Activated T-helper 2 cell treated with anti-CD3 and anti-CD28 coated beads, Interferon-gamma antibody, Interleukin-2, Interleukin-4, amounts not matched to agents 10 μg/mL and 5 μg/mL and 100 μg/mL, durations not matched to agents 14 hours and 24 hours and 36 hours (primary cell): ENCODE data around the gene CYBC1. TPM values are rescaled to one million over a fixed set of nuclear protein-coding genes. Genes with fewer than 3 reads are reported as not detected.
A peak's percentile ranks its signal among the peaks of the same experiment; 100 is the strongest.
"Not testable (repeated sequence)": the region's sequence is repeated elsewhere in the genome, so short reads cannot be mapped to it uniquely, and the experiment has no call there.

ENCODE experiments used
- DNase-seq: peaks from one replicate; pipeline ENCODE4 v3.0.0; 2021; ENCODE audit warnings: low spot score
- H3K27ac Mint-ChIP-seq: one replicate; pipeline ENCODE4 v1.8.0; 2021; ENCODE audit warnings: mixed read lengths
- H3K27me3 Mint-ChIP-seq: one replicate; pipeline ENCODE4 v1.8.0; 2021; ENCODE audit warnings: low read depth, mixed read lengths
- H3K36me3 Mint-ChIP-seq: one replicate; pipeline ENCODE4 v1.8.0; 2021; ENCODE audit warnings: low read depth, mixed read lengths
- H3K4me1 Mint-ChIP-seq: one replicate; pipeline ENCODE4 v1.8.0; 2021; ENCODE audit warnings: low read depth, mixed read lengths
- H3K4me3 Mint-ChIP-seq: one replicate; pipeline ENCODE4 v1.8.0; 2021; ENCODE audit warnings: low read depth, mild to moderate bottlenecking, moderate library complexity, mixed read lengths
- H3K9me3 Mint-ChIP-seq: one replicate; pipeline ENCODE4 v1.8.0; 2021; ENCODE audit warnings: mixed read lengths
- intact Hi-C: fragments of 100-400 bp; cut with micrococcal nuclease; formaldehyde crosslinking; loops from one replicate; pipeline ENCODE4 v1.15.1; 2023
- total RNA-seq: library from RNA; stranded (reverse); gene quantifications from 2 replicates; pipeline ENCODE4 v1.2.3, GENCODE V29; 2022

The CYBC1 gene
- total RNA-seq, 1 donor from 2014 or later = 265 TPM

GRCh38 chr17:82453151-82453550 lies 2.6 kb upstream of the CYBC1 start:
- peaks cover 35% of the 10 kb centered on the region for H3K4me1 Mint-ChIP-seq
- intact Hi-C loops, H3K27me3 Mint-ChIP-seq, DNase-seq, H3K27ac Mint-ChIP-seq, H3K9me3 Mint-ChIP-seq: not testable (repeated sequence)
- peaks cover 25% of the 10 kb centered on the region for H3K36me3 Mint-ChIP-seq
- peak overlapping the region; percentile 8 for H3K4me3 Mint-ChIP-seq

DNA sequence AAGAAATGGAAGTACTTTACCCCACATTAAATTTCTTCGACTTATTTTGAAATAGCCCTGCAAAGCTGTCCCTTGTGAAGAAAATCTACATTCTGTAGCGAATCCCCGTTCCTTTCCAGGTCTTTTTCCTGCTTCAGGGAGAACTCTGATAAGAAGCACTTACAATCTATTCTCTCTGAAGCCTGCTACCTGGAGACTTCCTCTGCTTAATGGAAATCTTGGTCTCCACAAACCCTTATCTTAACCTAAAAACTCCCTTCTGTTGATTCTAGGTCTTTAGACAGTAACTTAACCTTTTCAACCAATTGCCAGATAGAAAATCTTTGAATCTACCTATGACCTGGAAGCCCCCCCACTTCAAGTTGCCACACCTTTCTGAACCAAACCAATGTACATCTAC lies 1.6 kb upstream of the CYBC1 start:
- no peak for DNase-seq
- peaks cover 31% of the 10 kb centered on the region for H3K36me3 Mint-ChIP-seq
- peak overlapping the region; percentile 92 for H3K27ac Mint-ChIP-seq
- intact Hi-C loops = no loop called here
- peaks cover 30% of the 10 kb centered on the region for H3K4me1 Mint-ChIP-seq
- H3K9me3 Mint-ChIP-seq = peaks cover 4% of the 10 kb centered on the region
- H3K27me3 Mint-ChIP-seq = no peaks in the 10 kb centered on the region
- H3K4me3 Mint-ChIP-seq = peak overlapping the region; percentile 18

DNA sequence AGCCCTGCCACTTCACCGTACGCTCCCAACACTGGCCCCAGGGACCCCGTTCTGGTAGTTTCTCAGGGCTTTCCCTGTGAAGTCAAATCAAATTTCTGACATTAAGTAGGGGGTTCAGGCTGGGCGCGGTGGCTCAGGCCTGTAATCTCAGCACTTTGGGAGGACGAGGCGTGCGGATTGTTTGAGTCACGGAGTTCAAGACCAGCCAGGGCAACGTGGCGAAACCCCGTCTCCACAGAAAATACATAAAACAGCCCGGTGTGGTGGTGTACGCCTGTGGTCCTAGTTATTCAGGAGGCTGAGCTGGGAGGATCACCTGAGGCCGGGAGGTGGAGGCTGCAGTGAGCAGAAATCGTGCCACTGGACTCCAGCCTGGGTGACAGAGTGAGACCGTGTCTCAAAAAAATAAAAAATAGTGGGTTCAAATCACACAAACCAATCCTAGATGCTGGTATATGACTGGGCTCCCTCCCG lies 632 bp downstream of the CYBC1 start:
- Mint-ChIP-seq H3K27ac (peak overlapping the region; percentile 99), H3K9me3 (peaks cover 4% of the 10 kb centered on the region), H3K36me3 (peaks cover 38% of the 10 kb centered on the region), H3K4me3 (peak overlapping the region; percentile 99), H3K4me1 (peaks cover 24% of the 10 kb centered on the region), H3K27me3 (no peaks in the 10 kb centered on the region)
- no peak for DNase-seq
- intact Hi-C loops = loop anchor here (1.0 to 2.0 kb wide), 2 partner anchors 8 to 31 kb away; partner anchors contain the start of genes HEXD, NARF and OGFOD3

GRCh38 chr17:82449131-82449882 lies 1.2 kb downstream of the CYBC1 start:
- peak; percentile 70 for DNase-seq
- Mint-ChIP-seq H3K4me1 (peaks cover 24% of the 10 kb centered on the region), H3K27ac (peak overlapping the region; percentile 99), H3K36me3 (peaks cover 37% of the 10 kb centered on the region), H3K4me3 (peak overlapping the region; percentile 99), H3K9me3 (peaks cover 3% of the 10 kb centered on the region), H3K27me3 (no peaks in the 10 kb centered on the region)
- intact Hi-C loops = no loop called here

GRCh38 chr17:82447876-82448275 lies 2.7 kb downstream of the CYBC1 start:
- Mint-ChIP-seq H3K4me1 (peaks cover 24% of the 10 kb centered on the region), H3K27me3 (no peaks in the 10 kb centered on the region), H3K27ac (peak overlapping the region; percentile 58), H3K4me3 (peak overlapping the region; percentile 58), H3K36me3 (peaks cover 39% of the 10 kb centered on the region), H3K9me3 (no peaks in the 10 kb centered on the region)
- no peak for DNase-seq
- intact Hi-C loops = no loop called here

DNA sequence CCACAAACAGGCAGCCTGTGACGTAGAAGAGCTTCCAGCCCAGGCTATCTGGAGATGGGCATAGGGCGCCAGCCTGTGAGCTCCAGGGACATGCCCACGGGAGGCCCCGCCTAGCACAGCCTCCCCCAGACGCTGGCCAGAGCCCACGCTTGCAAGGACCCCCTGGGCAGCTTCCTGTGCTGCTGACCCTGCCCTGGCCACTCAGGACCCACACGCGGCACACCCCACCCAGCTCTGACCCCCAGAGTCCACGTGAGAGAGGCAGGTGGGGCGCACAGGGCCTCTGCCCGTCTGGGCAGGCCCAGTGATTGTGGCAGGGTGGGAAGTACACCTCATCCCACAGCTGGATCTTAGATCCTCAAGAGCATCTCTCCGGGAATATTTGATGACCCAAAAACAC lies 3.9 kb downstream of the CYBC1 start:
- H3K9me3 Mint-ChIP-seq = no peaks in the 10 kb centered on the region
- intact Hi-C loops = no loop called here
- H3K27me3 Mint-ChIP-seq = no peaks in the 10 kb centered on the region
- peaks cover 15% of the 10 kb centered on the region for H3K4me1 Mint-ChIP-seq
- H3K27ac Mint-ChIP-seq = no peak overlapping the region
- H3K4me3 Mint-ChIP-seq = peak overlapping the region; percentile 49
- no peak for DNase-seq
- H3K36me3 Mint-ChIP-seq = peaks cover 44% of the 10 kb centered on the region

DNA sequence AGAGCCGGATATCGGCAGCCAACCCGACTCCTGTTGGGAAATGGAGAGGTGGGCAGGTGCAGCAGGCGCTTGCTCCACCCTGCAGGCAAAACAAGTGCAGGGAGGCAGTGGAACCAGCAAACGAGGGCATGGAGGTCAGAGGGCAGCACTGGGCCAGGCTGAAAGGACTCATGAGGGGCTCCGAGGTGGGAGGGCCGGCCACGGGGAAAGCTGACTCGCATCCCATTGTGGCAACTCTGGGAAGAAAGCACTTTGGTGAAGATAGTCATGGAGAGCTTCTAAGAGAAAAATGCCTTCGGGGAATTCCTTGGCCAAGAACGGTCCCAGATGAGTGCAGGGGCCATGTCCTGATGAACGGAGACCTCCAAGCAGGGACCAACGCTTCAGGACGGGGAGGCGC lies 4.4 kb downstream of the CYBC1 start:
- no peak for DNase-seq
- Mint-ChIP-seq H3K36me3 (peaks cover 42% of the 10 kb centered on the region), H3K9me3 (no peaks in the 10 kb centered on the region), H3K27ac (no peak overlapping the region), H3K4me3 (no peak overlapping the region), H3K4me1 (peaks cover 11% of the 10 kb centered on the region), H3K27me3 (no peaks in the 10 kb centered on the region)
- intact Hi-C loops = no loop called here

- intact Hi-C loops = no loop called here
Observed at GRCh38 chr17:82445542-82445941, 5.0 kb downstream of the CYBC1 start.

DNA sequence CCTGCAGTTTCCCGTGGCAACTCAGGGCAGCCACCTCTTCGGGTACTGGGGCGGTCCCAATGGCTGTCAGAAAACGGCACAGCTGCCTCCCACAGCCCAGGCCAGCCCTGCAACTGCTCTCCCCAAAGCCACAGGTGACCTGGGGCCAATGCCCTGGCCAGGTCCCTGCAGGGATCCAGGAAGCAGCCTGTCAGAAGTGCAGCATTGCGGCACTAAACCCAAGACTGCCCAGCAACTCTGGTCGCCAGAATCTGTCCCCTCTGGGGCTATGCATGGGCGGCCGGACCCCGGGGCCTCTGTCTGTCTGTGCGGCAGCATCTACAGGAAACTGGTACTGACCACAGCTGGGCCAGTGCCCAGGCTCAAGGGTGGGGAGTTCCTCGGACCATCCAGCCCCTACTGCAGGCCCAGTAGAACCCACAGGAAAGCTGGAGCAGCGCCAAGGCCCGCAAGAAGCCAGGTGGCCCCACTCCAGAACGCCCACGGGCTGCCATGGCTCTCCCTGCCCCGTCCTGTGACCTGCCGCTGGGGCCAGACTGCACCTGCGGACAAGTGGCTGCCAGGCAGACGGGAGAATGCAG lies 5.5 kb downstream of the CYBC1 start:
- H3K27ac Mint-ChIP-seq = no peak overlapping the region
- no peak overlapping the region for H3K4me3 Mint-ChIP-seq
- peaks cover 47% of the 10 kb centered on the region for H3K36me3 Mint-ChIP-seq
- no peaks in the 10 kb centered on the region for H3K9me3 Mint-ChIP-seq
- intact Hi-C loops = no loop called here
- no peaks in the 10 kb centered on the region for H3K27me3 Mint-ChIP-seq
- peaks cover 6% of the 10 kb centered on the region for H3K4me1 Mint-ChIP-seq
- no peak for DNase-seq

More at GRCh38 chr17:82445542-82445941, 5.0 kb downstream of the CYBC1 start:
- no peak overlapping the region for H3K4me3 Mint-ChIP-seq
- DNase-seq = no peak
- no peaks in the 10 kb centered on the region for H3K9me3 Mint-ChIP-seq
- peaks cover 43% of the 10 kb centered on the region for H3K36me3 Mint-ChIP-seq
- H3K27ac Mint-ChIP-seq = no peak overlapping the region
- peaks cover 6% of the 10 kb centered on the region for H3K4me1 Mint-ChIP-seq
- no peaks in the 10 kb centered on the region for H3K27me3 Mint-ChIP-seq

GRCh38 chr17:82444284-82444893 lies 6.2 kb downstream of the CYBC1 start:
- no peaks in the 10 kb centered on the region for H3K27me3 Mint-ChIP-seq
- no peak for DNase-seq
- H3K4me3 Mint-ChIP-seq = no peak overlapping the region
- peaks cover 4% of the 10 kb centered on the region for H3K4me1 Mint-ChIP-seq
- H3K36me3 Mint-ChIP-seq = peaks cover 42% of the 10 kb centered on the region
- intact Hi-C loops = no loop called here
- H3K9me3 Mint-ChIP-seq = no peaks in the 10 kb centered on the region
- no peak overlapping the region for H3K27ac Mint-ChIP-seq

GRCh38 chr17:82443465-82444283 lies 6.9 kb downstream of the CYBC1 start:
- no peaks in the 10 kb centered on the region for H3K9me3 Mint-ChIP-seq
- no peak overlapping the region for H3K27ac Mint-ChIP-seq
- peaks cover 3% of the 10 kb centered on the region for H3K4me1 Mint-ChIP-seq
- no peak for DNase-seq
- intact Hi-C loops = no loop called here
- no peaks in the 10 kb centered on the region for H3K27me3 Mint-ChIP-seq
- H3K4me3 Mint-ChIP-seq = no peak overlapping the region
- H3K36me3 Mint-ChIP-seq = peaks cover 35% of the 10 kb centered on the region

DNA sequence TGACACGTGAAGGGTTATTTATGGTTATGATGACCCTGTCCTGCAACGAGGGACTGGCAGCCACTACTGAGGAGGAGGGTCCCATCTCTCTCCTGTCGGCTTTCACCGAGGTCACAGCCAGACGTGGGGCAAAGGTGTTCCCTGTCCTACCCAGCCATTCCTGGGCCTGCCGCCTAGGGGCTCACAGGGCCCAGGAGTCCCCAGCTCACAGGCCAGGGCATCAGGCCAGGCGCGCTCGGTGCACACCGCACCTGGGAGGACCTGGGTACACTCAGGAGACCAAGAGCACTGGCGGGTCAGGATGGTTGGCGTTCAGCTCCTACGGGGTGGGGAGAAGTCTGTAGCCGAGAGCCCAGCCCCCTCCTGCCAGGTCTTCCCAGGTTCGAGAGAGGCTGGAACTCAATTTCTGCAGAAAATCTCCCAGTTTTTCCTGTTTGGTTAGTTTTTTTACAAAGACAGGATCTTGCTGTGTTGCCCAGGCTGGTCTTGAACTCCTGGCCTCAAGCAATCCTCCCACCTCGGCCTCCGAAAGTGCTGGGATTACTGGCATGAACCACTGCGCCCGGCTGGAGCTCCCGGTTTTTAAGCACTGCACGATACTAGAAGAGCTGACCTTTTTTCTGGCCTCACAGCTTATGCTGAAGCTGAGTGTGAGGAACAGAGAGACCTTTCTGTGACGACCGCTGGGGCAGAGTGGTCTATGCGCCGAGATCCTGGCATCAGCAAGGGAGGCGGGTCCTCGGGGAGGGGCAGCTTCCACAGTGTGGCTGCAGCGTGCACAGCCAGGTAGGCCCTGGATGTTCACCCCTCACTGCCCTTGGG lies 7.7 kb downstream of the CYBC1 start:
- H3K4me3 Mint-ChIP-seq = no peak overlapping the region
- peaks cover 34% of the 10 kb centered on the region for H3K36me3 Mint-ChIP-seq
- no peak for DNase-seq
- intact Hi-C loops = no loop called here
- H3K9me3 Mint-ChIP-seq = no peaks in the 10 kb centered on the region
- no peaks in the 10 kb centered on the region for H3K27me3 Mint-ChIP-seq
- no peak overlapping the region for H3K27ac Mint-ChIP-seq
- H3K4me1 Mint-ChIP-seq = peaks cover 3% of the 10 kb centered on the region
